IPS DF 6.9 (cell line): ENCODE results near the gene SOX5.
"Not testable (repeated sequence)": the region's sequence is repeated elsewhere in the genome, so short reads cannot be mapped to it uniquely, and the experiment has no call there.

Experiments
- DNase-seq: peaks from one replicate; pipeline ENCODE4 v3.0.0-alpha.2; 2013; ENCODE audit warnings: low read depth, low spot score
- H3K27ac ChIP-seq: one replicate; pipeline ENCODE4 v1.5.1; 2013; ENCODE audit warnings: low read length, control low read depth
- H3K27me3 ChIP-seq: 2 replicates; pipeline ENCODE4 v1.6.1; 2013; ENCODE audit warnings: mild to moderate bottlenecking, low read length; ENCODE audit not compliant: control insufficient read depth, insufficient read depth
- H3K36me3 ChIP-seq: 2 replicates; pipeline ENCODE4 v1.6.1; 2013; ENCODE audit warnings: low read length; ENCODE audit not compliant: control insufficient read depth, insufficient read depth
- H3K4me1 ChIP-seq: 2 replicates; pipeline ENCODE4 v1.6.1; 2013; ENCODE audit warnings: low read length; ENCODE audit not compliant: control insufficient read depth, insufficient read depth
- H3K4me3 ChIP-seq: 2 replicates; pipeline ENCODE4 v1.5.1; 2013; ENCODE audit warnings: mild to moderate bottlenecking, low read length
- H3K9me3 ChIP-seq: 2 replicates; pipeline ENCODE4 v1.6.1; 2013; ENCODE audit warnings: low read length, inconsistent platforms; ENCODE audit not compliant: control insufficient read depth, insufficient read depth
- WGBS: extraction: QIAGEN DNeasy Blood & Tissue Kit; methylation state at CpG from one replicate; pipeline ENCODE4 v1.1.7; 2013; ENCODE audit warnings: mixed read lengths, missing lambda C conversion rate; ENCODE audit not compliant: insufficient read length, insufficient coverage; 5-methylcytosine and 5-hydroxymethylcytosine counted together

The SOX5 gene

DNA sequence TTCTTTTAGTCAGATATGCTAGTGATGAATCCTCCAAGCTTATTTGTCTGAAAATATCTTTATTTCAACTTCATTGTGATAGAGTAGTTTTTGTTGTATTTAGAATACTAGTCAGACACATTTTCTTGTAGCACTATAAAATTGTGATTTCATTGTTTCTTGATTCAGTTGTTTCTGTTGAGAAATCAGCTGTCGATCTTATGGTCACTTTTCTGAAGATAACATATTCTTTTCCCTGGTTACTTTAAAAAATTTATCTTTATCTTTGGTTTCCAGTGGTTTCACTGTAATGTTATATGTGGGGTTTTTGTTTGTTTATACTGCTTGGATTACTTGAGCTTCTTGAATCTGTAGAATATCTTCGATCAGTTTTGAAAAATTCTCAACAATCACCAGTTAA is 426.1 kb downstream of the SOX5 start:
- Histone ChIP-seq H3K36me3 (no peaks in the 10 kb centered on the region), H3K4me3 (no peak overlapping the region), H3K4me1 (no peaks in the 10 kb centered on the region), H3K27me3 (no peaks in the 10 kb centered on the region), H3K9me3 (no peaks in the 10 kb centered on the region), H3K27ac (no peak overlapping the region)
- no peak for DNase-seq
- no CpG with 5 or more reads among the region's 2 CpGs for WGBS

DNA sequence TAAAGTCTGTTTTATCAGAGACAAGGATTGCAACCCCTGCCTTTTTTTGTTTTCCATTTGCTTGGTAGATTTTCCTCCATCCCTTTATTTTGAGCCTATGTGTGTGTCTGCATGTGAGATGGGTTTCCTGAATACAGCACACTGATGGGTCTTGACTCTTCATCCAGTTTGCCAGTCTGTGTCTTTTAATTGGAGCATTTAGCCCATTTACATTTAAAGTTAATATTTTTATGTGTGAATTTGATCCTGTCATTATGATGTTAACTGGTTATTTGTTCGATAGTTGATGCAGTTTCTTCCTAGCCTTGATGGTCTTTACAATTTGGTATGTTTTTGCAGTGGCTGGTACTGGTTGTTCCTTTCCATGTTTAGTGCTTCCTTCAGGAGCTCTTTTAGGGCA is 430.0 kb downstream of the SOX5 start:
- not testable (repeated sequence) for H3K27ac ChIP-seq
- no CpG with 5 or more reads among the region's 1 CpG for WGBS

GRCh38 chr12:23515785-23516184 is 433.7 kb downstream of the SOX5 start:
- not testable (repeated sequence) for H3K4me3 ChIP-seq, H3K4me1 ChIP-seq, H3K9me3 ChIP-seq, H3K27ac ChIP-seq, H3K27me3 ChIP-seq, H3K36me3 ChIP-seq, DNase-seq
- no CpG with 5 or more reads among the region's 6 CpGs for WGBS

More for the DNA sequence above, 430.0 kb downstream of the SOX5 start:
- not testable (repeated sequence) for DNase-seq, H3K36me3 ChIP-seq, H3K9me3 ChIP-seq, H3K4me3 ChIP-seq, H3K27me3 ChIP-seq, H3K4me1 ChIP-seq

DNA sequence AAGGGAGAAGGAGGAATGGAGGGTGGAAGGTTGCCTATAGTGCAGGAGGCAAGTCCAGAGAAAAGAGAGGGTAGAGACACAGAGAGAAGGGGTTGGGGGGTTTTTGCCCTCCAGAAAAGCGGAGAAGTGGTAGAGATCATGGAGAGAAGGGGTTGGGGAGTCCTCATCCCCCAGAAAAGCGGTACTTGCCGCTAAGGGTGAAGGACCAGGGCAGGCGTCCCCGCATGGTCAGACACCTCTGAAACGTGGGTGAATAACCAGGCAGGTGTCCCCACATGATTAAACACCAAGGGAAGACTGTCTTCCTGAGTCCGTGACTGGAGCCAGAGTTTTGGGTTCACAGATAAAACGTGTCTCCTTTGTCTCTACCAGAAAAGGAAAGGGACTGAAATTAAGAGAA is 439.0 kb downstream of the SOX5 start:
- no peak for DNase-seq
- WGBS: no CpG with 5 or more reads among the region's 8 CpGs
- no peaks in the 10 kb centered on the region for H3K4me1 ChIP-seq
- H3K27me3 ChIP-seq: no peaks in the 10 kb centered on the region
- H3K27ac ChIP-seq: no peak overlapping the region
- no peaks in the 10 kb centered on the region for H3K9me3 ChIP-seq
- no peaks in the 10 kb centered on the region for H3K36me3 ChIP-seq
- H3K4me3 ChIP-seq: no peak overlapping the region

DNA sequence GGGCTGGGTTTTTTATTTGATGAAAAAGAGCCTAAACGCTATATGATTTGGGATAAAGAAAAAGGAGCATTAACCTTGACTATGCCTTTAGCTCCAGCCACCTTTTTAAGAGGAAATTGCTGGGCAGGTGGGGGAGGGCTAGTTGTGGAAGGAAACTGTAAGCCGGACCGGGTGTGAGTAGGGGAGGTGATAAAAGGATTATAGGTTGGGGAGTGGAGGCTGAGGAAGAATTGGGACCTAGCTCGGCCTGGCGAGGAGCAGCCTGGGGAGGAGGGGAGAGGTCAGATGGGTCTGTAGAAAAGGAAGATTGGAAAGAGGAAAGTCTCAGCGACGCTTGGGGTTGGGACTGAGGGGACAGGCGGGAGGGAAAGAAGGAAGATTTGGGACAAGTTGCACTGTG is 439.6 kb downstream of the SOX5 start:
- DNase-seq, H3K9me3 ChIP-seq, H3K4me1 ChIP-seq, H3K27ac ChIP-seq, H3K36me3 ChIP-seq, H3K4me3 ChIP-seq, H3K27me3 ChIP-seq: not testable (repeated sequence)
- WGBS: no CpG with 5 or more reads among the region's 8 CpGs

DNA sequence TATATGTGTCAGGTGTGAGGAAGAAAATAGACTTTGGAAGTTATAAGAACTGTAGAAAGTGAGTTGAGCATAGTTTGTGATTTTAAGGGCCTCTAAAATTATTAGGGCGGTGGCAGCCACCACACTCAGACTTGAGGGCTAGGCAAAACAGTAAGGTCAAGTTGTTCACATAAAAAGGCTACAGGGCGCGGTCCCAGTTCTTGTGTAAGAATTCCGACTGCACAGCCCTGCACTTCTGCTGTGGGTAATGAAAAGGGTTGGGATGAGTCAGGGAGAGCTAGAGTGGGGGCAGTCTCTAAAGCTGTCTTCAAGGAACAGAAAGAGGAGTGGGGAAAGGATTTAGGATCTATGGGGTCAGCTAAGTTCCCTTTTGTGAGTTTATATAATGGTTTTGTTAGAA is 441.7 kb downstream of the SOX5 start:
- not testable (repeated sequence) for H3K27me3 ChIP-seq, H3K9me3 ChIP-seq, DNase-seq, H3K27ac ChIP-seq, H3K4me3 ChIP-seq, H3K4me1 ChIP-seq, H3K36me3 ChIP-seq
- no CpG with 5 or more reads among the region's 4 CpGs for WGBS

- H3K27ac ChIP-seq, DNase-seq, H3K9me3 ChIP-seq, H3K27me3 ChIP-seq, H3K4me3 ChIP-seq, H3K4me1 ChIP-seq, H3K36me3 ChIP-seq: not testable (repeated sequence)
- no CpG with 5 or more reads among the region's 1 CpG for WGBS
These were observed 443.7 kb downstream of the SOX5 start for GRCh38 chr12:23505736-23506135.

- H3K36me3 ChIP-seq: no peaks in the 10 kb centered on the region
- no peak overlapping the region for H3K4me3 ChIP-seq
- H3K27me3 ChIP-seq: no peaks in the 10 kb centered on the region
- H3K9me3 ChIP-seq: no peaks in the 10 kb centered on the region
- no CpG with 5 or more reads among the region's 4 CpGs for WGBS
- no peak overlapping the region for H3K27ac ChIP-seq
- peaks cover 3% of the 10 kb centered on the region; the same call in 1 of the 2 replicates for H3K4me1 ChIP-seq
- no peak for DNase-seq
These were observed 444.6 kb downstream of the SOX5 start for GRCh38 chr12:23504641-23505399.

- Histone ChIP-seq H3K27ac (no peak overlapping the region), H3K9me3 (no peaks in the 10 kb centered on the region), H3K27me3 (no peaks in the 10 kb centered on the region), H3K4me3 (no peak overlapping the region), H3K4me1 (peaks cover 3% of the 10 kb centered on the region; the same call in 1 of the 2 replicates), H3K36me3 (no peaks in the 10 kb centered on the region)
- DNase-seq: no peak
- WGBS: no CpG with 5 or more reads among the region's 2 CpGs
These were observed 445.4 kb downstream of the SOX5 start for GRCh38 chr12:23504043-23504442.

GRCh38 chr12:23503544-23503943 is 445.9 kb downstream of the SOX5 start:
- no peak for DNase-seq
- Histone ChIP-seq H3K27me3 (no peaks in the 10 kb centered on the region), H3K9me3 (no peaks in the 10 kb centered on the region), H3K27ac (no peak overlapping the region), H3K36me3 (no peaks in the 10 kb centered on the region), H3K4me3 (no peak overlapping the region), H3K4me1 (peaks cover 3% of the 10 kb centered on the region; the same call in 1 of the 2 replicates)
- WGBS: no CpG with 5 or more reads among the region's 2 CpGs

DNA sequence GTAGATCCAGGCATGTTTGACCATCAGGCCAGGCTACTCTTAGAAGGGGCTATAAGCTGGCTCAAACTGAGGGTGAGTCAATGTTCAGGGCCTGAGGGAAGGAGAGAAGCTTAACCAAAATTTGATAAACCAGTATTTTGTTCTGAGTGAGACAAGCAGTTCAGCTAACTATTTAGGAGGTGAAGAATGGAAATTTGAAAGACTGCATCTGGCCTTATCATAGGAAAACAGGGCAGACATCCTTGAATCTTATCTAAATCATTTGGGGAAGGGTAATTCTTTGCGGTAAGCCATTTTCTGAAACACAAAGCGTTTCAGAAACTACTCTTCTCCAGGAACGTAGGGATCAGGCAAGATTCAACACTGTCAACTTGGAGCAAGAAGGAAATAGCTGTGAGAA is 447.2 kb downstream of the SOX5 start:
- H3K27me3 ChIP-seq: no peaks in the 10 kb centered on the region
- no peak for DNase-seq
- no peak overlapping the region for H3K27ac ChIP-seq
- peaks cover 3% of the 10 kb centered on the region; the same call in 1 of the 2 replicates for H3K4me1 ChIP-seq
- no CpG with 5 or more reads among the region's 3 CpGs for WGBS
- no peaks in the 10 kb centered on the region for H3K36me3 ChIP-seq
- no peaks in the 10 kb centered on the region for H3K9me3 ChIP-seq
- no peak overlapping the region for H3K4me3 ChIP-seq
